HG03064 (cell line): Measurements from ENCODE around the gene SLC1A7.

Source experiments
- ATAC-seq: cut with Tn5 transposase; IDR thresholded peaks from one replicate; pipeline ENCODE4 v1.9.1; 2021; ENCODE audit warnings: low read depth; ENCODE audit not compliant: unreplicated experiment

SLC1A7 gene

DNA sequence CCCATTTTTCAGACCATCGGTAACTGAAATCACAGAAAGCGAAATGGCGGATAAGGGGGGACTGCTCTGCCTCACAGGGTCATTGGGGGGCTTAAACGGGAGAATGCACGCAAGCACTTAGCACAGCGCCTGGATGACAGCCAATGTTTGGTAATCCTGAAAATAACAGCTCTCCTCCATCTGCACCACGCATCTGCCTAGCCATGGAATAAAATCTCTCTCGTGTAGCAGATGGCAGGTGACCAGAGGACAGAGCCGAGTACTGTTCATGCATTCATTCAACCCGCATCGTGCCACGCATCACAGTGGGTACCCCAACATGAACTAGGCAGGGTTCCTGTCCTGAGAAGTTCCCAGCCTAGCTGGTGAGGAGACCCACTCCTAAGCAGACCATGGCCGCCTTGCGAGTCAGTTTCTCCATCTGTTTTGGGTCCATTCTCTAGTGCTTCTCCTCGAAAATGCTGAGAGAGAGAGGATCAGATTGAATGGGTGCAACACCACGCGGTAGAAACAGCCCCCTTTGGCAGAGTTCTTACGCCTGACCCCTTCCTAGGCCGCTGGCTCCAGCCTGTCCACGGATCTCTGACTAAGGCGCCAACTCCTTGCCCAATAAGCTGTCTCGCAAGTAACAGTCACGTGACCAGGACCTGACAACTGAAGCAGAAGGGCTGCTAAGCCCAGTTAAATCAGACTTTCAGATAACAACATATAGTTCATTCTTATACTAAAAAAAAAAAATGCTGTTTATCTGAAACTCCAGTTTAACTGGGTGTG lies 7.3 kb downstream of the SLC1A7 start:
- ATAC-seq = no peak

DNA sequence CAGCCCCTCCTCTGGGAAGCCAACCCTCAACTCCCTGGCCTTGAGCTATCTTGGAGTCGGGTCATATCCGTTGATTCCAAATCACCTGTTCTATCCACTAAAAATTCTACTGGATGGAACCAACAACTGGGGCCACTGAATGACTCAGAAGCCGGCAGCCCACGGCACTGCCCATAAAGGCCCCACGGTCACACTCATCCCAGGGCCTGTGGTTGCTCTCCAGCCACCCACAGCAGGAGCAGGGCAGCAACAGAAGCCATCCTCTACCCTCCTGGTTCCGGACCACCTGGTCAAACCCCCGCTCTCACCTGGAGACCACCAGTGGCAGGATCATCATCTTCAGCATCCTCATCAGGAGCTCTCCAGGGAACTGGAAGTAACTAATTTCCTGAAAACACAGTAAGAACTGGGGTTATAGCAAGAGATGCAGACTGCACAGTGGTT lies 8.4 kb downstream of the SLC1A7 start:
- no peak for ATAC-seq

DNA sequence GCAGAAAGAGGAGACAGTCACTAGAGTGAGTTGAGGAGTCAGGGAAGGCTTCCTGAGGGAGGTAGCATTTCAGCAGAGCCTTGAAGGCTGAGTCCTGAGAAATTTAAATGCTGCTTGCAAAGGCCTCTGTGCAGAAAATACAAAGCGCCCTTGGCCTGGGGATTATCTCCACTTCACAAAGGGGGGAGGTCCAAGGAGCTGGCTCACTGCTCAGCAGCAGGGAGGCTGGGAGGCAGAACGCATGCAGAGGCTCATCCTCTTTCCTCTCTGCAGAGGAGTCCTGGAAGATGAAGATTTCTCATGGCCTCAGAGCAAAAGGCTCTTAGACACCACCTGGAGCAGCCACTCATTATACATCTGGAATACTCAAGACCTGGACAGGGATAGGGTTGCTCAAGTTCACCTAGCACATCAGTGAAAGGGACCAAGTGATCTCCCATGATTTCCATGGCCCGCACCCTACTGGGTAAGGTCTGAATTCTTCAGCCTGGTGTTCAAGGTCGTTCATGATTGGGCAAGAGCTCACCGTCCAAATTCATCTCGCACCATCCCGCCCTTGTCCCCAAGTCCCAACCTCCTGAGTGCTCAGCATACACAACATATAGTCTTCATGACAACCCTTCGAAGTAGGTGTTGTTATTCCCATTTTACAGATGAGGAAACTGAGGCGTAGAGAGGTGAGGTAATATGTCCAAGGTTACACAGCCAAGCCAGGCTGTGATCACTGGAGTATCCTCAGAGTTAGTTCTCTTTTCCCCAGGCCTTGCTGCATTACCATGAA lies 9.0 kb downstream of the SLC1A7 start:
- no peak for ATAC-seq

DNA sequence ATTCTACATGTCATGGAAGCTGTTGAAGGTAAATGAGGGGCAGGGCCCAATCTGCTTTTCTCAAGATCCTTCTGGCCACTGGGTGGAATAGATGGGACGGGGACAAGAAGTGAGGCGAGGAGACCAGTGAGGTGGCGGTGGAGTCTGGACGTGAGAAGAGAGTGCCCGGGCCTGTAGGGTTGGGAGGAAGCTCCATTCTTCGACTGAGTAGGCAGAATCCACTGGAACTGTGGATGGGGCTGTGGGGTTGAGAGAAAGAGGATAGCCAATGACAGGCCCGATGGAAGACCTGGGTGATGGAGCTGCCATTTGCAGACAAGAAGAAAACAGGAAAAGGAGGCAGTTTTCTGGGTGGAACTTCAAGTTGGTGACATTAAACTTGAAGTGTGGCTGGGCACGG lies 10.3 kb downstream of the SLC1A7 start:
- ATAC-seq = no peak

DNA sequence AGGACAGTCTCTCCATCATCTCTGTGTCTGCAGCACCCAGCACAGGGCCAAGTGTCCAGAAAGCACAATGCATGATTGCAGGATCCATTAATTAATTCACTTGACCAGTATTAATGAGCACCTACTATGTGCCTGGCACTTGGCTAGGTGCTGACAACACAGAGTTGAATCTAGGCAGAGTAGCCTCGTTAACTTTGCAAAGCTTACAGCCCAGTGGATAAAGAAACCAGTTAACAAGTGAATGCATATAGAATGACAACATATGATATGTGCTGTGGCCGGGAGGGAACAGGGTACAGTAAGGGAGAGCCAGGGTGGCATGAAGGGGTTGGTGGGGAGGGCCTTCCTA lies 10.9 kb downstream of the SLC1A7 start:
- ATAC-seq = no peak

DNA sequence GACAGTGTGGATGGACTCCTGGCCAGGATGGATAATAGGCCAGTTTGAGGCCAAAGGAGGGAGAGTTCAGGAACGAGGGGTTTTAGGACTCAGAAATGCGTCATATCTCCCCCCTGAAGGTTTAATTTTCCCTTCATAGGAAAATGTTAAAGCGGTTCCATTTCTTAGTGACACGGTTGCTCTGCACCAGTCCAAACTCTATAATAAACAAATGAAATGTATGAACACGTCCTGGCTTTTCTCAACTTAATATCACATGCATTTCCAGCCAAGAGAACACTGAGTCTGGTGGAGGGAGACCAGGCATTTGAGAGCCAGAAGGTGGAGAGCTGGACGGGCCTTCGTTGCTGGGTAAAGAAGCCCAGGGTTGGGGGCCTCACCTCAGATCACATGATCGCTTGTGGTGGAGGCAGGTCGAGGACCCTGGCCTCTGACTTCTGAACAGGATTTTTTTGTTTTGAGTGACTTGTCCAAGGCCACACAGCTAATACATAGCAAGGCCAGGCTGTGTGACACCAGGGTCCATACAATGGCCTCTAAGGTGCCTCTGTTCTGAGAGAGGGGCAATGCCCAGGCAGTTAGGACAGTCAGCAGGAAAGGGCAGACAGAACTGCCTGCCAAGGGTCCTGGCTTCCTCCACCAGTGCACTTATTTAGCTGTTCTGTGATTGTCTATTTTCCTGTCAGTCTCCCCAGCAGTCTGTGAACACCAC lies 11.4 kb downstream of the SLC1A7 start:
- no peak for ATAC-seq

DNA sequence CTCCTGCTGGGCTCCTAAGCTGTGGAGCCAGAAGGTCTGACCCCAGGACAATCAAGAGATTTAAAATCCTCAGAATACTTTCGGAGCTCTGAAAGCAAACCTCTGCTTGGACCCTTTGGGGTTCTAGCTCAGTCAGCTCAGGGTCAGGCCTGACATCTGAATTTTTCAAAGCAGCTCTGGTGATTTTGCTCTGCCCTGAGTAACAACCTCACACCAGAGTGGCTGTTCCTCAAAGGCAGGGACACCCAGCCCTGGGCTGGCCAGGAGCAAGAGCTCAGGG lies 11.9 kb downstream of the SLC1A7 start:
- no peak for ATAC-seq

DNA sequence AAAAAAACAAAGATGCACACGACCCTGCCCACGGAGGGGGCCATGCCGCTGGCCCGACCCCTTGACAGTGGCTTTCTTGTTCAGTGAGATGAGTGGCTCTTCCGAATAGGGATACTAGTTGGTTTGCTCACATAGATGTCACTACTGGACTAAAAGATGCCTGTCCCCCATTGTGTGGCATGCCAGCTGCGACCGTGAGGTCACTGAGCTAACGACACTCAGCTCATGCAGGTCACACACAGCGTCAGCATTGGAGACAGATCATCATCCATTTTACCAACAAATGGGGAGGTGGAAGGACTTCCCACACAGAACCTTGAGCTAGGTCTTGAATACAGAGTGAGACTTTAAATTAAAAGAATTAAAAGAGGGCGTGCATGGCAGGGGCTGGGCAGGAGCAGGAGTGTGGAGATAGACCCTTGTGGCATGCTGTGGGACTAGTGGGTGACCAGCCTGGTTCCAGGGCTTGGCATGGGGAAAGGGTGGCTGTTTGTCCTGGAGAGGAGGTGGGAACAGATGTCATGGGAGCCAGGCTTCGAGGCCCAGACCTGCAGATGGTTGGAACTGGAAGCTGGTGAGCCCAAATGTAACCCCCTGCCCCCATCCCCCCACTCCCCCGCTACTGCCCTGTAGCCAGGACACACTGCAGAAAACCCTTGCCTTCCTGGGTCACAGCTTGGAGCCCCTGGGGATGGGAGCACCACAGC lies 12.4 kb downstream of the SLC1A7 start:
- no peak for ATAC-seq

DNA sequence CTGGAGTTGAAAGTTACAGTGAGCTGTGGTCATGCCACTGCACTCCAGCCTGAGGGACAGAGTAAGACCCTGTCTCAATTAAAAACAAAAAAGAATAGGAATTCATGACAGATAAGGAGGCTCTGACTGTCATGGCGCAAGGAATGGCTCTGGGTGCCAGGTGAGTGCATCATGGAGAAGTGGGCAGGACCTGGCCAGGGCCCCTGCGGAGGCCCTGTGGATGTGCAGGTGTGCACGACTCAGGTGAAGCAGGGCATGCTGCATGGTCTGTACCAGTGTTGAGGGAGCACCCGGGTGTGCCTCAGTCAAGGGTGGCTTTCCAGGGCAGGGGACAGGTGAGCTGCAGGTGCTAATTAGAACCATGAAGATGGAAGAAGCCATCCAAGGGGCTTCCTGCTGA lies 14.0 kb downstream of the SLC1A7 start:
- no peak for ATAC-seq

DNA sequence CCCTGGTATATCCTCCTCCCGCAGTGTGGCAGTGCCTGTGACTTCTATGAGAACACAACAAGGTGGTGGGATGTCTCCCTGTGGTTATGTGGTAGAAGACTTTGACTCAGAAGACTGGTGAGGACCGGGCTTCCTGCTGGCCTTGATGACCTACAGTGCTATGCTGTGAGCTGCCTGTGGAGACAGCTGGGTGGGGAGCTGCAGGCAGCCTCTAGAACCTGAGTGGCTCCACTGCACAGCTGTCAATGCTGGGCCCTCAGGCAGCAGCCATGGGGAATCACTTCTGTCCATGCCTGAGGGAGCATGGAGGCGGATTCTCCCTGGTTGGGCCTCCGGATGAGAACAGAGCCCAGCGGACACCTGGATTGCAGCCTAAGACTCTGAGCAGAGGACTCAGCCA lies 14.9 kb downstream of the SLC1A7 start:
- no peak for ATAC-seq

DNA sequence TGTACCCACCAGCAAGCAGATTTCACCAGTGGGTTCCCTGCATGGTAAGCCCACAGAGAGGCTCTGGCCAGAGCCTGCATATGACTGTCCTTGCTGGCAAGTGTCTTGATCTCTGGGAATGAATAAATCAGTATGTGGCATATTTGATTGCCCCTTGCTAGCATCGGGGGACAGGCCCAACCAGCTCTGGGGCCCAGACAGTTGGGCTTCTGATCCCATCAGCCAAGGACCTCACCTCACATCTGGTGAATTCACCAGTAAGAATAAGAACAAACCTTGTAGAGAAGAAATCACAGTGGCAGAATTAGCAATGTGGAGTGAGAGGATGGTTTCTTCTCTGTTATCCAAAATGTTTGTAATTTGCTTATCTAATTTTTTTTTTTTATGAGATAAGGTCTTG lies 15.9 kb downstream of the SLC1A7 start:
- ATAC-seq = no peak

DNA sequence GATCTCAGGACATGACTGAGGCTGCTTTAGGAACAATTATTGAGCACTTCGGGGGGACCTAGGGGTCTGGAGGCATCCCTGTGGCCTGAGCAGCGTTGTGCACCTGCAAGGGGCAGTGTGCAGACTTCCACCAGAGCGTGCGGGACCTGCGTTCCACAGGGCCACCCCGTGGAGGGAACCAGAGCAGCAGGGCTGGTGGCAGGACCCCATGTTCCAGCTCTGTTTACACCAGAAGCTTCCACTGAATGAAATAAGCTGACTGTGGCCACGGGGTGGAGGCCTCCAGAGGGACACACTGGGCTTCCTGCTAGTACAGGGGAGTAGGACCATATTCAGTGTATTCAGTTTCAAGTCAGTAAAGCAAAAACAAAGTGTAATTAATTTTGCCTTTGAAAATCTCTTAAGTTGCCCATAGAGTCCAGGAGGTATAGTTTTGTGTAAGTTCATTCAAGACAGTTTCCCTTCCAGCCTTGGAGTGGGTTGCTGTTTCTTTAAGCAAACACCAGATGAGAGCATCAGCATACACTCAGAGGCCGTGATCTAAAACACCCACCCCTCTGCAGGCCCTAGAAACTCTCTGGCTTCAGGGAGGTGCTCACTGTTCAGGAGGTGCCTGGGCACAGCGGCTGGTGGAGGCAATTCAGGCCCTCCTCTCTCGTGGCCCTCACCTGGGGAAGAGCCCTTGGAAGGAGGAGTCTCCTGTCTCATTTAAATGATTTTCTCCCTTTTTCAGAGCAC lies 16.6 kb downstream of the SLC1A7 start:
- ATAC-seq = no peak

DNA sequence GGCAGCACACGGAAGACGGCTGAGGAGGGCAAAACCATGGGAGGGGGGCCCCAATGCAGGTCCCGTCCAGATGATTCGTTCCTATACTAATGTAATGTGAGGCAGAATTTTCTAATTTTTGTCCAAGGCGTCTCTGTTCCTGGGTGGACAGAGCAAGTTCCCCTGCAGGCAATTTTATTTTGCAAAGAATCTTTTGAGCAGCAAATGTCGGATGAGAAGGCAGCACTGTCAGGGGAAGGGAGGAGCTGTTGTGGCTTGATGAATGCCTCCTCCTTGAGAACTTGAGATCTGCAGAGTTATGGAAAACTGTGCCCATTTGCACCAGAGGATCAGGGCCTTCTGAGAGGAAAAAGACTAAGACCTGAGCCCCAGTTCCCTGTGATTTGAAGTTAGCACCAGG lies 17.3 kb downstream of the SLC1A7 start:
- ATAC-seq = no peak

DNA sequence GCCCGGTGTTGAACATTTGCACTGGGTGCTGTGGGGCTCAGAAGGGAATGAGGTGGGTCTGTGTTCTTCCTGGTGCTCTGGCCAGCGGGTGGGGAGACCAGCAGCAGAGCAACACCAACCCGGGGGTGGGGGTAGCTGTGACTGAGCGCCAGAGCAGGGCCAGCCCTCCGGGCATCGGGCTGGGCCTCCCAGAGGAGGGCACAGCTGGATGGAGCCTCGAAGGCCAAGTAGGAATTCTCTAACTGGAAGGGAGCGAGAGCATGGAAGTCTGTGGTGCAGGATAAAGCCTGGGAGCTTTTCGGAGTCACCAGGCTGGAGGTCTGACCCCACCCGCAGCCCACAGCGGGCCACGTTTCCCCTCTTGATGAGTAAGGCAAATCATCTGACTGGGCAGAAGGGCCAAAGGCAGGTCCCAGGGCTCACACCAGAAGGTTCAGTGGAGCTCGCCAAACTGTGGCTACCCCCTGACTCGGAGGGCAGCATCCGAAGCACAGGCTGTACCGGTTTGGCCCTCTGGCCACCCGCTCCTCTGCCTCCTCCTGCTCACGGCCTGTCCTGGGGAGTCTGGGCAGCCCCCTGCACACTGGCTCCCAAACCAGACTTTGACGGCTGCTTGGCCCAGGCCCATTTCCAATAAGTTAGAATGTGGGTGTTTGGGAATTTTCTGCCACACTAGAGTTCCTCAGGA lies 18.8 kb downstream of the SLC1A7 start:
- no peak for ATAC-seq

DNA sequence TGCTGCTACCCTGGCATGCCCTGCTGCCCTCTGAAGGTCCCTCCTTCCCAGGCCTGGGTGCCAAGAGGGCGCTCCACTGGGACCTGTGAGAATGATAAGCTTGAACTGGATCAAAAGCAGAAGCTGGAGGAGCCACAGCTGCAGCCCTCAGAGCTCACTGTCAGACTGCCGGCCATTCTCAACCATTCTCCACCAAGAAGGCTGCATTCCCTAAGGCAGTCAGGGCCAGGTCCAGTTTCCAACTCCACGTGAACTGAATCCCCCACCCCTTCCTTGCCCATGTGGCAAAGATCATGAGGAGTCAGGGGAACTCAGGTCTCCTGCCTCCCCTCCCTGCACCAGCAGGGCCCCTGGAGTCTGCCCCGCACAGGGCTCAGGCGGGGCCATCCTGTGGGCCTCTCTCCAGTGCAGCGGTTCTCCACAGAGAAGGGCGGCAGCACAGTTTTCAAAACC lies 19.5 kb downstream of the SLC1A7 start:
- ATAC-seq = no peak

DNA sequence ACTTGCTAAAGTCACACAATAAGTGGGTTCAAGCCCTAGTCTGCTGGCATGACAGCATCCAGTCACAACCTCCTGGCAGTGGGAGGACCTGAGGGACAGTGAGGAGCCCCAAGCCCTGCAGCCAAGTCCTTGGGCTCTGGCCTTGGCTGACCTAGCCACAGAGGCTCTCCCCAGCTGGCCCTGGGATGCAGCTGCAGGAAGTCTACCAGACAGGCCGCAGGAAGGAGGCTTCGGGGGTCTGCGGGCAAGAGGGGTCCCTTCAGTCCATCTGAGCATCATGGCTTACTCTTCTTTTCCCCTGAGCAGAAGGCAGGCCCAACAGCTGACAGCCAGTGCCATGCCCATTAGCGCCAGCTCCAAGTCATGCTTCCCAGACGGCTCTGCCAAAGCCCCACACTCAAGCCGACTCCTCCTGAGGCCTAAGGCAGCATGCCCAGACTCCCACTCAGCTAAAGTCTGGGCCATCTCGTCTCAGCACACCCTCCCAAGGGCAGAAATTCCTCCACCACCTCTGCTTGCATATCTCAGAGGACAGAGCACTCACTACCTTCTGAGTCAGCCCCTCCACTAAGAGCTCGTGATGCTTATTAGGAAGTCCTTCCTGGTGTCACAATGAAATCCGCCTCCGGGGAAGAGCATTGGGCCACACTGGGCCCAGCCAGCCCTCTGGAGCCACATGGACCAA lies 20.1 kb downstream of the SLC1A7 start:
- ATAC-seq = no peak

DNA sequence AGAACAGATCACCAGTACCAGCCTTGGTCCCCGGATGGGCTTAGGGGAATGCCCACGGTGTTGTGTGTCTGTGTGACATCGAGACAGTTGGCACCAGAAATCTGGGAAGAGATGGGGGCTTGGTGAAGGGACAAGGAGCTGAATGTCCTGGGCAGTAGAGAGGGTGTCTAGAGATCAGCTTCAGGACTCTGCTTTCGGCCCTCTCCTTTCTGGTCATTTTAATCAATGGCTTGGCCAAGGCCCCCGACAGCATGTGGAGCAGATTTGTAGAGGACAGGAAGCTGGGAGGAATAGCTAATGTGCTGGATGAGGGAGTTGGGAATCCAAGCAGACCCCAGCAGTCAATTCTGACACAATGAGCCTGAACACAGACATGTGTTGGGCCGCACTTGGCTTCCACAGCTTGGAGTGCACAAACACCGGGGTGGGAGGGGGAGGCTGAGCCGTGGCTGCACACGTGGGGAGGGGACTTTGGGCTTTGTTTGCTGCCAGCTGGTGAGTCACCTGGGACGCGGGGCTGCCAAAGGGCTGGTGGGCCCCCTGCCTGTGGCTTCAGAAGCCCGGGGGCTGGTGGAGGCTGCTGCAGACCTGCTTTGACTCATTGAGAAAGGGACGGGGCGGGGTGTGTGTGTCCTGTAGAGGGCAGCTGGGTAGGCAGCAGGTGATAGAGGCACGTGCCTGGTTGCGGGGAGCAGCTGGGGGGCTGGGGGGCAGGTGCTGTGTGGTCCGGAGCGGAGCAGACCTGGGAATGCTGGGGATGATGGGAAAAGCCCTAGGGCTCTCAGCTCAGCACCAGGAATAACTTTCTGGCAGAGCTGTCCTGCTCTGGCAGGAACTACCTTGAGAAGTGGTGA lies 20.9 kb downstream of the SLC1A7 start:
- no peak for ATAC-seq

DNA sequence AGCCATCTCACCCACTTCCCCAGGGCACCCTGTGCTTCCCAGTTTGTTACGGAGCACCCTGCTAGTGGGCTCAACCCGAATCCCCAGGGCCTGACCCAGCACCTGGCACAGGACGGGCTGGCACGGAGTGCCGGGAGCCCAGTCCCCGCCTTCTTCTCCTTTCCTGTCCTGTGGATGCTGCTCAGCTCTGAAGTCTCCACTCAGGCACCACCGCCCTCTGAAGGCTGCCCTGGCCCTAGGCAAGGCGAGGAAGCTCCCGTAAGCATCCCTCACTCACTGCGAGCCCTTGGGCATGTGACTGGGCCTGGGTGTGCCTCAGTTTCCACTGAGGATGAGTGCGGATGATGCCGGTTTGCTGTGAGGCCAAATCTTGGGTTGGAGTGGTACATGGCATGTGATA lies 21.8 kb downstream of the SLC1A7 start:
- ATAC-seq = no peak
